Islet precursor cell (in vitro differentiated cells): ENCODE results near the gene THBD.

ENCODE experiments used
- DNase-seq: peaks from one replicate; pipeline ENCODE4 v3.0.0-alpha.2; 2018

Gene THBD

GRCh38 chr20:23061262-23061661, 11.8 kb upstream of the THBD start:
- peak; percentile 42 for DNase-seq

GRCh38 chr20:23060629-23061028, 11.2 kb upstream of the THBD start:
- peak; percentile 59 for DNase-seq

- peak; percentile 17 for DNase-seq
These were observed 10.4 kb upstream of the THBD start for GRCh38 chr20:23059846-23060245.

- DNase-seq, result no peak
These were observed 9.5 kb upstream of the THBD start for GRCh38 chr20:23059001-23059400.

GRCh38 chr20:23058240-23058639, 8.8 kb upstream of the THBD start:
- peak; percentile 24 for DNase-seq

GRCh38 chr20:23052904-23053303, 3.4 kb upstream of the THBD start:
- no peak for DNase-seq

GRCh38 chr20:23050847-23051627, 1.6 kb upstream of the THBD start:
- DNase-seq, result peak; percentile 94

GRCh38 chr20:23050076-23050838, 785 bp upstream of the THBD start:
- DNase-seq, result peak; percentile 70

- DNase-seq, result peak; percentile 82
These were observed 930 bp downstream of the THBD start for GRCh38 chr20:23048283-23049200.

- DNase-seq, result no peak
These were observed 1.7 kb downstream of the THBD start for GRCh38 chr20:23047738-23048214.

GRCh38 chr20:23047001-23047737, 2.3 kb downstream of the THBD start:
- no peak for DNase-seq

GRCh38 chr20:23046431-23046830, 3.0 kb downstream of the THBD start:
- DNase-seq, result peak; percentile 80

- DNase-seq, result no peak
These were observed 6.1 kb downstream of the THBD start for GRCh38 chr20:23043376-23043775.

- no peak for DNase-seq
These were observed 7.2 kb downstream of the THBD start for GRCh38 chr20:23042270-23042669.

- DNase-seq, result peak; percentile 33
These were observed 9.5 kb downstream of the THBD start for GRCh38 chr20:23039885-23040508.

GRCh38 chr20:23039136-23039875, 10.2 kb downstream of the THBD start:
- DNase-seq, result peak; percentile 44

GRCh38 chr20:23037017-23037481, 12.4 kb downstream of the THBD start:
- DNase-seq, result peak; percentile 72

- DNase-seq, result peak; percentile 37
These were observed 13.1 kb downstream of the THBD start for GRCh38 chr20:23036371-23036770.

- DNase-seq, result peak; percentile 37
These were observed 13.7 kb downstream of the THBD start for GRCh38 chr20:23035731-23036130.

- DNase-seq, result peak; percentile 54
These were observed 14.5 kb downstream of the THBD start, which contains the start of gene SSTR4 for GRCh38 chr20:23034721-23035671. TSS of gene SSTR4 (plus strand) at chr20:23035312. CDS start at chr20:23035484, 172 bp downstream.
